ENCODE measurements around the gene EHD2.

DNA sequence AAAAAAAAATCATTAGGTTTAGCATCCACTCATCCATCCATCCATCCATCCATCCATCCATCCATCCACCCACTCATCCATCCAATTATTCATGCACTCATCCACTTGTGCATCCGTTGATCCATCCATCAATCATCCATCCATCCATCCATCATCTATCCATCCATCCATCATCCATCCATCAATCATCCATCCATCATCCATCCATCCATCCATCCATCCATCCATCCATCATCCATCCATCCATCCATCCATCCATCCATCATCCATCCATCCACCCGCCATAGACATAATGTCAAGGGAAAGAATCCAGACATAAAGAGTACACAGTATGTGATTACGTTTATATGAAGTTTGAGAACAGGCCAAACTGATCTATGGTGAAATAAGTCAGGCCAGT lies 56.3 kb downstream of the EHD2 start:
- TF ChIP-seq, protein P1, sequence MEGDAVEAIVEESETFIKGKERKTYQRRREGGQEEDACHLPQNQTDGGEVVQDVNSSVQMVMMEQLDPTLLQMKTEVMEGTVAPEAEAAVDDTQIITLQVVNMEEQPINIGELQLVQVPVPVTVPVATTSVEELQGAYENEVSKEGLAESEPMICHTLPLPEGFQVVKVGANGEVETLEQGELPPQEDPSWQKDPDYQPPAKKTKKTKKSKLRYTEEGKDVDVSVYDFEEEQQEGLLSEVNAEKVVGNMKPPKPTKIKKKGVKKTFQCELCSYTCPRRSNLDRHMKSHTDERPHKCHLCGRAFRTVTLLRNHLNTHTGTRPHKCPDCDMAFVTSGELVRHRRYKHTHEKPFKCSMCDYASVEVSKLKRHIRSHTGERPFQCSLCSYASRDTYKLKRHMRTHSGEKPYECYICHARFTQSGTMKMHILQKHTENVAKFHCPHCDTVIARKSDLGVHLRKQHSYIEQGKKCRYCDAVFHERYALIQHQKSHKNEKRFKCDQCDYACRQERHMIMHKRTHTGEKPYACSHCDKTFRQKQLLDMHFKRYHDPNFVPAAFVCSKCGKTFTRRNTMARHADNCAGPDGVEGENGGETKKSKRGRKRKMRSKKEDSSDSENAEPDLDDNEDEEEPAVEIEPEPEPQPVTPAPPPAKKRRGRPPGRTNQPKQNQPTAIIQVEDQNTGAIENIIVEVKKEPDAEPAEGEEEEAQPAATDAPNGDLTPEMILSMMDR (IDR thresholded peaks at IDR 0.05): no peak
- TF ChIP-seq POLR2A (IDR thresholded peaks at IDR 0.05): no peak
